Measurements from ENCODE around the gene APBB2.

APBB2 gene

GRCh38 chr4:40789771-40790170 lies 424.6 kb downstream of the APBB2 start:
- no peak for DNase-seq

GRCh38 chr4:40789031-40789430 lies 425.3 kb downstream of the APBB2 start:
- DNase-seq, result no peak

GRCh38 chr4:40788331-40788730 lies 426.0 kb downstream of the APBB2 start:
- no peak for DNase-seq

GRCh38 chr4:40785727-40786126 lies 428.6 kb downstream of the APBB2 start:
- no peak for DNase-seq

DNA sequence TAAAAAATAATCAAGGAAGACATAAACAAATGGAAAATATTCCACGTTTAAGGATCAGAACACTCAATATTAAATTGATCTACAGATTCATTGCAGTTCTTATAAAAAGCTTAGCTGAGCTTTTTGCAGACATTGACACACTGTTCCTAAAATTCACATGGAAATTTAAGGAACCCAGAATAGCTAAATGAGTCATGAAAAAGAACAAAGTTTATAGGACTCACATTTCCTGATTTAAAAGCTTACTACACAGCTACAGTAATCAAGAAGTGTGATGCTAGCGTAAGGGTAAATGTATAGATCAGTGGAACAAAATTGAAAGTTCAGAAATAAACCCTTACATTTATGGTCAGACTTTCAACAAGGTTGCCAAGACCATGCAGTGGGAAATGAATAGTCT lies 431.5 kb downstream of the APBB2 start:
- DNase-seq, result no peak

DNA sequence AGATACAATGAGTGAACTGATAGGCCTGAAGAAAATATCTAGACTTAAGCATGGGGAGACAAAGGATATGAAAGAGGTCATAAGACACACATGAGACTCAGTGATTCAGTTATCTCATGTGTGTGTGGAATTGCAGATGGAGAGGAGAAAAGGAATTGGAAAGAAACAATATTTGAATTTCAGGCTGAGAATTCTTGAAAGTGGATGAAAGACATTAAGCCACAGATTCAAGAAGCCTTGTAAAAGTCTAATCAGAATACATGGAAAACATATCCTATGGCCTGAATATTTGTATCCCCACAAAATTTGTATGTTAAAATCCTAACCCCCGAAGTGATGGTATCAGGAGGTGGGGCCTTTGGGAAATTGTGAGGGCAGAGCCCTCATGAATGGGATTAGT lies 436.3 kb downstream of the APBB2 start:
- DNase-seq, result no peak

DNA sequence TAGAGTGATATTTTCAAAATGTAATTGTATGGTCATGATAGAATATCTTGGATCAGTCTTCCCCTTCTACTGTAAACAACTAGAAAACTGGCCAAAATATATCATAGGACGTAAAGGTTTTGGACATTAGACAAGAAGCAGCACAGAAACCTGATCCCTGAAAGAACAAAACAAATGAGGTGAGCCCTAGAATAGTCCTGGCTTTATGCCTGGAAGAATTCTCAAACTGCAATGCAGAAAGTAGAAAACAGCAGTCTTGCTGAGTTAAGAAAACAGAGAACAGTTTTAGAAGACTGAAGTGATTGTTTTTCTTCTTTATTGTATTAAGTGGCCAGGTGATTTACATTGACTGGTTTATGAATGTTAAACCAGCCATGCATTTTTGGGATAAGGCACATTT lies 445.1 kb downstream of the APBB2 start:
- DNase-seq, result no peak

DNA sequence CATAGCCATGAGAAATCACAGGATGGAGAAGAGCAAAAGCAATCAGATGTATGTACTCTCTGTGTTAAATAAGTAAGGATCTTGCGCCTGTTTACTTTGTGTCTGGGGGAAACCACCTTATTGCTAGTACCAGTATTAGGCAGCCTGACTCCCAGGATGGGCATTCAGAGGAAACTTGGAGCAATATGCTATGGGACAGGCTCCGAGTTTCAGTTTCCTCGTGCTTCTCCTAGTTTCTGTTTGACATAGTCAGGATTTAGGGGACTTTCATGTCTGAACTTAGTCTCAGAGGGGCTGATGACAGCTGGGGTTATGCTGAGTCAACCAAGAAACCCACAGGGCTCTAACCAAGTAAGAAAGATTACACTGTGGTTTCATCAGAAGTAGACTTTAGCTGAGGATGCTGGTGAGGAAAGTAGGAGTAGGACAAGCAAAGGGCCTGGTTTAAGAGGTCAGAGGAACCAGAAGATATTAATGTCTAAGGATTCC lies 451.1 kb downstream of the APBB2 start:
- no peak for DNase-seq
